Loucy (cell line): ENCODE measurements around the gene GNB3.
"Not testable (repeated sequence)": the region's sequence is repeated elsewhere in the genome, so short reads cannot be mapped to it uniquely, and the experiment has no call there.

Experiments
- H2AFZ ChIP-seq: fragments of 200-600 bp; sonication (generic); 2 replicates; pipeline ENCODE4 v1.6.0; 2016; ENCODE audit warnings: antibody characterized with exemption, mild to moderate bottlenecking, low read length, moderate library complexity
- H3F3A ChIP-seq: fragments of 200-600 bp; 2 replicates; pipeline ENCODE4 v1.6.0; 2016; ENCODE audit warnings: antibody characterized with exemption, low read depth, mild to moderate bottlenecking
- H3K27me3 ChIP-seq: fragments of 200-600 bp; sonication (generic); 2 replicates; pipeline ENCODE4 v1.6.1; 2014; ENCODE audit warnings: low read length, mild to moderate bottlenecking; ENCODE audit not compliant: insufficient read depth, poor library complexity, severe bottlenecking
- H3K36me3 ChIP-seq: fragments of 200-600 bp; sonication (generic); 2 replicates; pipeline ENCODE4 v1.6.1; 2016; ENCODE audit warnings: low read length; ENCODE audit not compliant: insufficient read depth
- H3K4me1 ChIP-seq: fragments of 200-600 bp; sonication (generic); 2 replicates; pipeline ENCODE4 v1.5.1; 2014; ENCODE audit warnings: low read length, mild to moderate bottlenecking; ENCODE audit not compliant: insufficient read depth, poor library complexity, severe bottlenecking
- H3K4me2 ChIP-seq: fragments of 200-600 bp; sonication (generic); 2 replicates; pipeline ENCODE4 v1.6.0; 2014; ENCODE audit warnings: antibody characterized with exemption, low read length, low read depth, mild to moderate bottlenecking; ENCODE audit not compliant: poor library complexity, severe bottlenecking
- H3K4me3 ChIP-seq: fragments of 200-600 bp; sonication (generic); 2 replicates; pipeline ENCODE4 v1.5.1; 2014; ENCODE audit warnings: low read length, mild to moderate bottlenecking, mixed read lengths; ENCODE audit not compliant: poor library complexity, severe bottlenecking
- H3K79me2 ChIP-seq: fragments of 200-600 bp; sonication (generic); 2 replicates; pipeline ENCODE4 v1.6.1; 2014; ENCODE audit warnings: low read length; ENCODE audit not compliant: insufficient read depth
- H3K9ac ChIP-seq: fragments of 200-600 bp; sonication (generic); 2 replicates; pipeline ENCODE4 v1.6.0; 2014; ENCODE audit warnings: mild to moderate bottlenecking, low read depth, low read length, moderate library complexity; ENCODE audit not compliant: poor library complexity, severe bottlenecking
- H3K9me2 ChIP-seq: fragments of 200-600 bp; sonication (generic); replicated peaks from 2 replicates; pipeline ENCODE4 v1.6.1; 2016; ENCODE audit warnings: low read depth, low read length, mixed read lengths
- H3K9me3 ChIP-seq: fragments of 200-600 bp; sonication (generic); 2 replicates; pipeline ENCODE4 v1.6.1; 2014; ENCODE audit warnings: mild to moderate bottlenecking, antibody characterized with exemption, low read length, low read depth; ENCODE audit not compliant: insufficient read depth
- H4K20me1 ChIP-seq: fragments of 200-600 bp; sonication (generic); 2 replicates; pipeline ENCODE4 v1.6.0; 2014; ENCODE audit warnings: antibody characterized with exemption, low read length, mild to moderate bottlenecking; ENCODE audit not compliant: insufficient read depth, poor library complexity, severe bottlenecking
- EZH2phosphoT487 ChIP-seq: fragments of 200-600 bp; IDR thresholded peaks from 2 replicates; pipeline ENCODE4 v1.6.1; 2018; ENCODE audit warnings: antibody characterized with exemption, mild to moderate bottlenecking, moderate library complexity, borderline replicate concordance
- TF ChIP-seq, protein P1 (sequence below): fragments of 200-600 bp; sonication (generic); conservative IDR thresholded peaks from 2 replicates; pipeline ENCODE4 v1.5.1; 2014; ENCODE audit warnings: mild to moderate bottlenecking, antibody characterized with exemption, low read length

The GNB3 gene

DNA sequence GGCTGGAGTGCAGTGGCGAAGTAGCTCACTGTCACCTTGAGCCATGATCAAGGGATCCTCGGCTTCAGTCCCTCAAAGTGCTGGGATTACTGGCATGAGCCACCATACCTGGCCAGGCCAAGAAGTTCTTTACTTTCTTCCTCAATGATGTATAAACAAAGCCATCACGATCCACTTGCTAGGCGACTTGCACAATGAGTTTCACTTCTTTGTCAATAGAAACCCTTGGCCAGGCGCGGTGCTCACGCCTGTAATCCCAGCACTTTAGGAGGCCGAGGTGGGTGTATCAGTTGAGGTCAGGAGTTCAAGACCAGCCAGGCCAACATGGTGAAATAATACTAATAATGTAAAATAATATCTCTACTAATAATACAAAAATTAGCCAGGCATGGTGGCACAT is 46.7 kb downstream of the GNB3 start:
- Histone ChIP-seq H3K9me3 (no peaks in the 10 kb centered on the region), H4K20me1 (no peaks in the 10 kb centered on the region), H3F3A (0 out of 2 replicates have a peak, but pooled peaks cover 2% of the 10 kb centered on the region), H3K79me2 (peaks cover 10% of the 10 kb centered on the region; the same call in 1 of the 2 replicates), H3K4me2 (no peak overlapping the region), H3K4me1 (peaks cover 19% of the 10 kb centered on the region), H3K4me3 (no peak overlapping the region), H3K27me3 (no peaks in the 10 kb centered on the region), H3K36me3 (no peaks in the 10 kb centered on the region), H3K9ac (no peak overlapping the region), H3K9me2 (no peaks in the 10 kb centered on the region), H2AFZ (no peak overlapping the region)
- TF ChIP-seq, protein P1, sequence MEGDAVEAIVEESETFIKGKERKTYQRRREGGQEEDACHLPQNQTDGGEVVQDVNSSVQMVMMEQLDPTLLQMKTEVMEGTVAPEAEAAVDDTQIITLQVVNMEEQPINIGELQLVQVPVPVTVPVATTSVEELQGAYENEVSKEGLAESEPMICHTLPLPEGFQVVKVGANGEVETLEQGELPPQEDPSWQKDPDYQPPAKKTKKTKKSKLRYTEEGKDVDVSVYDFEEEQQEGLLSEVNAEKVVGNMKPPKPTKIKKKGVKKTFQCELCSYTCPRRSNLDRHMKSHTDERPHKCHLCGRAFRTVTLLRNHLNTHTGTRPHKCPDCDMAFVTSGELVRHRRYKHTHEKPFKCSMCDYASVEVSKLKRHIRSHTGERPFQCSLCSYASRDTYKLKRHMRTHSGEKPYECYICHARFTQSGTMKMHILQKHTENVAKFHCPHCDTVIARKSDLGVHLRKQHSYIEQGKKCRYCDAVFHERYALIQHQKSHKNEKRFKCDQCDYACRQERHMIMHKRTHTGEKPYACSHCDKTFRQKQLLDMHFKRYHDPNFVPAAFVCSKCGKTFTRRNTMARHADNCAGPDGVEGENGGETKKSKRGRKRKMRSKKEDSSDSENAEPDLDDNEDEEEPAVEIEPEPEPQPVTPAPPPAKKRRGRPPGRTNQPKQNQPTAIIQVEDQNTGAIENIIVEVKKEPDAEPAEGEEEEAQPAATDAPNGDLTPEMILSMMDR: no peak
- no peak for TF ChIP-seq EZH2phosphoT487

DNA sequence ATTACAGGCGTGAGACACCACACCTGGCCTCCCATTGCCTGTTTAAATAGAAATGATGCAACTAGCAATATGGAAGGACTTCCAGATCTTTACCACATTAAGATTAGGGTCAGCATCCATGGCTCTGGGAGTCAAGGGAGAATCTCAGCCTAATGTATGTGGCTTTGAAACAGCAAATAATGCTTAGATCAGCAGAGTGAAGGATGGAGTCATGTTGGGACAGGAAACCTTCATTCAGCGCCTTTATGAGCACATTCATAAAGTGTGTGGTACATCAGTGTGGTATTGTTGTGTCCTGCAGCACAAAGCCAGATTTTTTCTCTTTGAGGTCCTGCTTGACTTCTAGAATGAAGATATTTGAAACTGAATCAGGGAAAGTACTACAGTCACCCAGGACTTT is 47.6 kb downstream of the GNB3 start:
- no peaks in the 10 kb centered on the region for H3K9me2 ChIP-seq
- H3K4me3 ChIP-seq: no peak overlapping the region
- H3K9ac ChIP-seq: no peak overlapping the region
- no peaks in the 10 kb centered on the region for H4K20me1 ChIP-seq
- no peak overlapping the region for H3K4me2 ChIP-seq
- H3K4me1 ChIP-seq: peaks cover 20% of the 10 kb centered on the region
- 0 out of 2 replicates have a peak, but pooled peaks cover 2% of the 10 kb centered on the region for H3F3A ChIP-seq
- no peaks in the 10 kb centered on the region for H3K27me3 ChIP-seq
- no peak overlapping the region for H2AFZ ChIP-seq
- H3K9me3 ChIP-seq: no peaks in the 10 kb centered on the region
- H3K79me2 ChIP-seq: peaks cover 10% of the 10 kb centered on the region; the same call in 1 of the 2 replicates
- H3K36me3 ChIP-seq: no peaks in the 10 kb centered on the region
- TF ChIP-seq, protein P1: no peak
- TF ChIP-seq EZH2phosphoT487: no peak

DNA sequence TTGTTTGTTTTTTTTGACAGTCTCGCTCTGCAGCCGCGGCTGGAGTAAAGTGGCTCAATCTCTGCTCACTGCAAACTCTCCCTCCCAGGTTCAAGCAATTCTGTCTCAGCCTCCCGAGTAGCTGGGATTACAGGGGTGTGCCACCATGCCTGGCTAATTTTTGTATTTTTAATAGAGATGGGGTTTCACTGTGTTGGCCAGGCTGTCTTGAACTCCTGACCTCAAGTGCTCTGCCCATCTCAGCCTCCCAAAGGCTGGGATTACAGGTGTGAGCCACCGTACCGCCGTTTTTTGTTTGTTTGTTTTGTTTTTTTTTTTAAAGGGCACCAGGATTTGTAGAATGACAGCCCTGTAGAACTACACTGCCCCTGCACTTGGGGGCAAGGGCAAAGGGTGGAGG is 48.1 kb downstream of the GNB3 start:
- not testable (repeated sequence) for H3F3A ChIP-seq, H3K4me2 ChIP-seq, H3K4me3 ChIP-seq, H4K20me1 ChIP-seq, H3K9me2 ChIP-seq, H3K9ac ChIP-seq, H3K9me3 ChIP-seq, H3K27me3 ChIP-seq, H2AFZ ChIP-seq, H3K36me3 ChIP-seq
- Histone ChIP-seq H3K4me1 (peaks cover 20% of the 10 kb centered on the region), H3K79me2 (peaks cover 10% of the 10 kb centered on the region; the same call in 1 of the 2 replicates)

DNA sequence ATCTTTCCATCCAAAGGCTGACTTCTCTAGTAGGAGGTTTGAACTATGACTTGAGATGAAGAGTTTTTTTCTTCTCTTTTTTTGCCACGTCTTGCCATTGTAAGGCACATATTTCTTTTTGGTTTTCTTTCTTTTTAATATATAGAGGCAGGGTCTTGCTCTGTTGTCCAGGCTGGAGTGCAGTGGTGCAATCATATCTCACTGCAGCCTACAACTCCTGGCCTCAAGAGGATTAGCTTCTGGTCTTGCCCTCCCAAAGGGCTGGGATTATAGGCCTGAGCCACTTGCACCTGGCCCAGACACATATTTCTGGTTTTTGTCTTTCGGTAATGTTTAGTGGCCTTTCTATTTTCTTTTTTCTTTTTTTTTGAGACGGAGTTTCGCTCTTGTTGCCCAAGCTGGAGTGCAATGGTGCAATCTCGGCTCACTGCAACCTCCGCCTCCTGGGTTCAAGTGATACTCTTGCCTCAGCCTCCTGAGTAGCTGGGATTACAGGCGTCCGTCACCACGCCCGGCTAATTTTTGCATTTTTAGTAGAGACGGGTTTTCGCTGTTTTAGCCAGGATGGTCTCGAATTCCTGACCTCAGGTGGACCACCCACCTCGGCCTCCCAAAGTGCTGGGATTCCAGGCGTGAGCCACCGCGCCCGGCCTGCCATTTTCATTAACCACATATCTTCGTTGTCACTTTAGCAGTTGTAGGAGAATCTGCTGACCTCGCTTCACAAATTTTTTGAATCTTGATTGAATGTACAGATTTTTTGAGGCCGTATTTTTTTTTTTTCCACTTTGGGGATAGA is 49.2 kb downstream of the GNB3 start:
- not testable (repeated sequence) for H3K9me3 ChIP-seq, H3K36me3 ChIP-seq, H3F3A ChIP-seq, H3K27me3 ChIP-seq, H2AFZ ChIP-seq, H3K9me2 ChIP-seq, H4K20me1 ChIP-seq
- Histone ChIP-seq H3K4me2 (peak overlapping the region; percentile 71), H3K79me2 (peaks cover 10% of the 10 kb centered on the region; the same call in 1 of the 2 replicates), H3K9ac (peak overlapping the region; percentile 75), H3K4me1 (peaks cover 20% of the 10 kb centered on the region), H3K4me3 (peak overlapping the region; percentile 68)
